Measurements from ENCODE around the gene MSMB. TPM values are rescaled to one million over a fixed set of nuclear protein-coding genes. Genes with fewer than 3 reads are reported as not detected.

The MSMB gene
- total and polyA plus RNA-seq, 2 of the 4 experiments (the other 2 are of a cell fraction): not detected

DNA sequence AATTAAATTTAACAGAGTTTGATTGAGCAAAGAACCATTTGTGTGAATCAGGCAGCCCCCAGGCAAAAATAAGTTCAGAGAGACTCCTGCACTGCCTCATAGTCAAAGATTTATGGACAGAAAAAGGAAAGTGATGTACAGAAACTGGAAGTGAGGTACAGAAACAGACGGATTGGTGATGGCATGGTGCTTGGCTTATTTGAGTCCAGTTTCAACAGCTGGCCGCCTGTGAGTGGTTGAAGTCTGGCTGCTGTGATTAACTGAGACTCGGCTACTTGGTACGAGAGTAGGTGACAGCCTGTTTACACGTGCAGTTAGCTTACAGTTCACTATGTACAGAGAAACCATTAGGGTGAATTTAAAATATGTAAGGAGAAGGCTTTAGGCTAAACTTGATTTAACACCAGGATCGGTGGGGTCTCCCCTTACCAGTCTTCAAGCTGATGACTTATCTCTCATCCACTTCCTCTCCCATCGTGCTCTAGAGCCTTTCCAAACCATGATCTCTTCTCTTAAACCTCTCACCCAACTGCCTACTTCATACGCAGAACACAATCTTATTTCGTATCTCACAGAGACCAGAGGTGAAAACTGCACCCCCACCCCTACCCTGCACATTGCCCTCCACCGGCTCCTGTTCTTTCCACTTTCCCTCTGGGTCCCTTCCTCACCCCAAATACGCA, 5.0 kb upstream of the MSMB start:
- dilution Hi-C loops (cut with HindIII; ENCODE audit: low sequenced_read_pairs, unreplicated experiment) (no loop called here), intact Hi-C loops (cut with micrococcal nuclease) (no loop called here), in situ Hi-C loops (cut with MboI; ENCODE audit: low sequenced_read_pairs) (no loop called here)
- BruUV-seq (replicated peaks): no TSS peak
- Histone ChIP-seq H3K79me1 (ENCODE audit: low read depth in 1 of 2, low read length in 2 of 2) (no peaks in the 10 kb centered on the region), H4K91ac (ENCODE audit: insufficient read depth, low read depth, low read length) (no peak overlapping the region), H3K9me3 (ENCODE audit: control insufficient read depth, insufficient read depth, low read length) (no peaks in the 10 kb centered on the region), H3K9ac (ENCODE audit: low read depth, low read length) (no peak overlapping the region), H2AFZ (replicated peaks; ENCODE audit: low read length, poor library complexity) (no peak overlapping the region), H3K4ac (ENCODE audit: low read depth, low read length) (no peak overlapping the region), H4K5ac (ENCODE audit: low read depth, low read length) (no peak overlapping the region), H3K56ac (ENCODE audit: extremely low read depth, insufficient read depth, low read length) (no peak overlapping the region), H2BK20ac (ENCODE audit: low read depth, low read length) (no peak overlapping the region), H3K18ac (ENCODE audit: low read depth, low read length) (no peak overlapping the region), H3K4me2 (ENCODE audit: low read depth, low read length) (no peak overlapping the region), H3K36me3 (ENCODE audit: control insufficient read depth, insufficient read depth, low read length) (no peaks in the 10 kb centered on the region), H2BK15ac (ENCODE audit: low read depth, low read length) (no peak overlapping the region), H3K27ac (ENCODE audit: insufficient read depth, low read length) (no peak overlapping the region), H3K4me3 (ENCODE audit: insufficient read depth, low read depth, low read length) (no peak overlapping the region), H4K20me1 (ENCODE audit: insufficient read depth, low read length) (no peaks in the 10 kb centered on the region), H2AK5ac (ENCODE audit: low read depth, low read length) (no peak overlapping the region), H3K4me1 (ENCODE audit: control insufficient read depth, insufficient read depth, low read length) (no peaks in the 10 kb centered on the region), H3K23ac (ENCODE audit: low read depth, low read length) (no peak overlapping the region), H3K9me1 (ENCODE audit: insufficient read depth, low read length) (no peaks in the 10 kb centered on the region), H2BK5ac (ENCODE audit: low read depth, low read length, poor library complexity, severe bottlenecking) (no peak overlapping the region), H2BK120ac (ENCODE audit: low read depth, low read length) (no peak overlapping the region), H3K14ac (replicated peaks; ENCODE audit: low read depth, low read length) (no peak overlapping the region), H4K8ac (ENCODE audit: low read depth in 2 of 2, low read length in 2 of 2) (no peak overlapping the region), H2AK9ac (replicated peaks; ENCODE audit: low read depth, low read length, poor library complexity) (no peak overlapping the region), H3K27me3 (ENCODE audit: control insufficient read depth, insufficient read depth, low read length) (peaks cover 41% of the 10 kb centered on the region)
- TF ChIP-seq, protein P1, sequence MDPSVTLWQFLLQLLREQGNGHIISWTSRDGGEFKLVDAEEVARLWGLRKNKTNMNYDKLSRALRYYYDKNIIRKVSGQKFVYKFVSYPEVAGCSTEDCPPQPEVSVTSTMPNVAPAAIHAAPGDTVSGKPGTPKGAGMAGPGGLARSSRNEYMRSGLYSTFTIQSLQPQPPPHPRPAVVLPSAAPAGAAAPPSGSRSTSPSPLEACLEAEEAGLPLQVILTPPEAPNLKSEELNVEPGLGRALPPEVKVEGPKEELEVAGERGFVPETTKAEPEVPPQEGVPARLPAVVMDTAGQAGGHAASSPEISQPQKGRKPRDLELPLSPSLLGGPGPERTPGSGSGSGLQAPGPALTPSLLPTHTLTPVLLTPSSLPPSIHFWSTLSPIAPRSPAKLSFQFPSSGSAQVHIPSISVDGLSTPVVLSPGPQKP (IDR thresholded peaks at IDR 0.05; ENCODE audit: borderline replicate concordance, low read depth, low read length): no peak
- TF ChIP-seq MAZ (IDR thresholded peaks at IDR 0.05; ENCODE audit: borderline replicate concordance, low read depth, low read length) (no peak), BHLHE40 (IDR thresholded peaks at IDR 0.05; ENCODE audit: low read depth, low read length) (no peak), CHD1 (IDR thresholded peaks at IDR 0.05; ENCODE audit: low read depth, low read length) (no peak), FOS (IDR thresholded peaks at IDR 0.05; ENCODE audit: low read depth, low read length) (no peak)
- TF ChIP-seq, protein P2, sequence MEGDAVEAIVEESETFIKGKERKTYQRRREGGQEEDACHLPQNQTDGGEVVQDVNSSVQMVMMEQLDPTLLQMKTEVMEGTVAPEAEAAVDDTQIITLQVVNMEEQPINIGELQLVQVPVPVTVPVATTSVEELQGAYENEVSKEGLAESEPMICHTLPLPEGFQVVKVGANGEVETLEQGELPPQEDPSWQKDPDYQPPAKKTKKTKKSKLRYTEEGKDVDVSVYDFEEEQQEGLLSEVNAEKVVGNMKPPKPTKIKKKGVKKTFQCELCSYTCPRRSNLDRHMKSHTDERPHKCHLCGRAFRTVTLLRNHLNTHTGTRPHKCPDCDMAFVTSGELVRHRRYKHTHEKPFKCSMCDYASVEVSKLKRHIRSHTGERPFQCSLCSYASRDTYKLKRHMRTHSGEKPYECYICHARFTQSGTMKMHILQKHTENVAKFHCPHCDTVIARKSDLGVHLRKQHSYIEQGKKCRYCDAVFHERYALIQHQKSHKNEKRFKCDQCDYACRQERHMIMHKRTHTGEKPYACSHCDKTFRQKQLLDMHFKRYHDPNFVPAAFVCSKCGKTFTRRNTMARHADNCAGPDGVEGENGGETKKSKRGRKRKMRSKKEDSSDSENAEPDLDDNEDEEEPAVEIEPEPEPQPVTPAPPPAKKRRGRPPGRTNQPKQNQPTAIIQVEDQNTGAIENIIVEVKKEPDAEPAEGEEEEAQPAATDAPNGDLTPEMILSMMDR (conservative IDR thresholded peaks at IDR 0.05; ENCODE audit: low read depth, low read length): no peak
- WGBS, 2 experiments (ENCODE audit: extremely low coverage in 2 of 2, insufficient read length in 1 of 2): 36% methylated on average over 3 of the region's 11 CpGs; no CpG with 5 or more reads in 1 of the 2 experiments
- ChIA-PET CTCF (no interaction called here), POLR2A (ENCODE audit: unreplicated experiment) (no interaction called here)
- ATAC-seq (ENCODE audit: low read depth): peak; percentile 32; the same call in 1 of the 2 replicates
- DNase-seq: no peak
